ENCODE data around the gene C1QTNF1.

GRCh38 chr17:79090443-79091225, 66.7 kb downstream of the C1QTNF1 start:
- TF ChIP-seq CTCF (IDR thresholded peaks at IDR 0.05 in 2 of 3, conservative IDR thresholded peaks at IDR 0.05 in 1 of 3; ENCODE audit: borderline replicate concordance in 1 of 3, insufficient read depth in 1 of 3, low read depth in 2 of 3, low read length in 2 of 3) (no peak), TCF7L2 (IDR thresholded peaks at IDR 0.05; ENCODE audit: borderline replicate concordance, extremely low read depth, insufficient read depth, insufficient read length) (no peak), ZFX (IDR thresholded peaks at IDR 0.05) (no peak), POLR2A (IDR thresholded peaks at IDR 0.05; ENCODE audit: borderline replicate concordance, extremely low read depth, insufficient read depth, insufficient read length) (no peak), EZH2phosphoT487 (IDR thresholded peaks at IDR 0.05; ENCODE audit: borderline replicate concordance) (no peak), CEBPB (IDR thresholded peaks at IDR 0.05; ENCODE audit: low read depth) (no peak), SP1 (IDR thresholded peaks at IDR 0.05; ENCODE audit: low read depth) (no peak), RAD21 (IDR thresholded peaks at IDR 0.05; ENCODE audit: low read depth) (no peak), EZH2 (IDR thresholded peaks at IDR 0.05) (no peak)
- TF ChIP-seq, protein P1, sequence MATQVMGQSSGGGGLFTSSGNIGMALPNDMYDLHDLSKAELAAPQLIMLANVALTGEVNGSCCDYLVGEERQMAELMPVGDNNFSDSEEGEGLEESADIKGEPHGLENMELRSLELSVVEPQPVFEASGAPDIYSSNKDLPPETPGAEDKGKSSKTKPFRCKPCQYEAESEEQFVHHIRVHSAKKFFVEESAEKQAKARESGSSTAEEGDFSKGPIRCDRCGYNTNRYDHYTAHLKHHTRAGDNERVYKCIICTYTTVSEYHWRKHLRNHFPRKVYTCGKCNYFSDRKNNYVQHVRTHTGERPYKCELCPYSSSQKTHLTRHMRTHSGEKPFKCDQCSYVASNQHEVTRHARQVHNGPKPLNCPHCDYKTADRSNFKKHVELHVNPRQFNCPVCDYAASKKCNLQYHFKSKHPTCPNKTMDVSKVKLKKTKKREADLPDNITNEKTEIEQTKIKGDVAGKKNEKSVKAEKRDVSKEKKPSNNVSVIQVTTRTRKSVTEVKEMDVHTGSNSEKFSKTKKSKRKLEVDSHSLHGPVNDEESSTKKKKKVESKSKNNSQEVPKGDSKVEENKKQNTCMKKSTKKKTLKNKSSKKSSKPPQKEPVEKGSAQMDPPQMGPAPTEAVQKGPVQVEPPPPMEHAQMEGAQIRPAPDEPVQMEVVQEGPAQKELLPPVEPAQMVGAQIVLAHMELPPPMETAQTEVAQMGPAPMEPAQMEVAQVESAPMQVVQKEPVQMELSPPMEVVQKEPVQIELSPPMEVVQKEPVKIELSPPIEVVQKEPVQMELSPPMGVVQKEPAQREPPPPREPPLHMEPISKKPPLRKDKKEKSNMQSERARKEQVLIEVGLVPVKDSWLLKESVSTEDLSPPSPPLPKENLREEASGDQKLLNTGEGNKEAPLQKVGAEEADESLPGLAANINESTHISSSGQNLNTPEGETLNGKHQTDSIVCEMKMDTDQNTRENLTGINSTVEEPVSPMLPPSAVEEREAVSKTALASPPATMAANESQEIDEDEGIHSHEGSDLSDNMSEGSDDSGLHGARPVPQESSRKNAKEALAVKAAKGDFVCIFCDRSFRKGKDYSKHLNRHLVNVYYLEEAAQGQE (IDR thresholded peaks at IDR 0.05; ENCODE audit: low read depth) = no peak

Data from HCT116 (cell line).